GM12878 (cell line): Measurements from ENCODE around the gene DNAJC4. TPM values are rescaled to one million over a fixed set of nuclear protein-coding genes. Genes with fewer than 3 reads are reported as not detected.

Experiments
- ATF7 ChIP-seq: fragments of 450-650 bp; IDR thresholded peaks from 2 replicates; pipeline ENCODE4 v1.6.1; 2016; ENCODE audit warnings: low read depth, mild to moderate bottlenecking
- CBX5 ChIP-seq: sonication (generic); IDR thresholded peaks from 2 replicates; pipeline ENCODE4 v1.6.1; 2016; ENCODE audit warnings: low read depth, moderate library complexity, mild to moderate bottlenecking, inconsistent platforms
- CREM ChIP-seq: IDR thresholded peaks from 2 replicates; pipeline ENCODE4 v1.6.1; 2014; ENCODE audit warnings: antibody characterized with exemption, low read depth
- DPF2 ChIP-seq: fragments of 450-650 bp; IDR thresholded peaks from 2 replicates; pipeline ENCODE4 v1.6.1; 2017; ENCODE audit warnings: mild to moderate bottlenecking
- HDGF ChIP-seq: fragments of 450-650 bp; IDR thresholded peaks from 2 replicates; pipeline ENCODE4 v1.6.1; 2016; ENCODE audit warnings: antibody characterized with exemption
- HSF1 ChIP-seq: fragments of 150-350 bp; IDR thresholded peaks from 2 replicates; pipeline ENCODE4 v1.6.1; 2014; ENCODE audit warnings: mild to moderate bottlenecking, low read depth, low read length
- IRF3 ChIP-seq: fragments of 450-650 bp; IDR thresholded peaks from 2 replicates; pipeline ENCODE4 v1.6.1; 2014; ENCODE audit warnings: mild to moderate bottlenecking
- MEF2A ChIP-seq: IDR thresholded peaks from 2 replicates; pipeline ENCODE4 v1.6.1; 2011; ENCODE audit warnings: low read depth, mild to moderate bottlenecking, low read length, moderate library complexity; ENCODE audit not compliant: insufficient read depth
- REST ChIP-seq: IDR thresholded peaks from 2 replicates; pipeline ENCODE4 v1.6.1; 2012; ENCODE audit warnings: mild to moderate bottlenecking, low read depth, low read length
- RUNX3 ChIP-seq: IDR thresholded peaks from 2 replicates; pipeline ENCODE4 v1.6.1; 2012; ENCODE audit warnings: low read length, inconsistent platforms
- SMC3 ChIP-seq: IDR thresholded peaks from 2 replicates; pipeline ENCODE4 v1.6.1; 2011; ENCODE audit warnings: low read length, improper control_type of control experiment, borderline replicate concordance
- SREBF2 ChIP-seq: IDR thresholded peaks from 2 replicates; pipeline ENCODE4 v1.6.1; 2012; ENCODE audit warnings: mild to moderate bottlenecking, low read length
- ZBTB11 ChIP-seq: fragments of 450-650 bp; formaldehyde crosslinking; IDR thresholded peaks from 2 replicates; pipeline ENCODE4 v1.5.0; 2022; ENCODE audit warnings: mild to moderate bottlenecking, missing genetic modification characterization
- ZNF207 ChIP-seq: fragments of 450-650 bp; IDR thresholded peaks from 2 replicates; pipeline ENCODE4 v1.6.1; 2014; ENCODE audit warnings: antibody characterized with exemption, mild to moderate bottlenecking, borderline replicate concordance
- ZNF274 ChIP-seq: IDR thresholded peaks from one replicate; pipeline ENCODE4 v1.8.0; 2011; ENCODE audit not compliant: insufficient read length, insufficient read depth
- ZNF687 ChIP-seq: fragments of 450-650 bp; IDR thresholded peaks from 2 replicates; pipeline ENCODE4 v1.6.1; 2017; ENCODE audit warnings: mild to moderate bottlenecking, moderate library complexity
- polyA plus RNA-seq, 11 experiments: library from polyadenylated mRNA; depleted of rRNA in 4 of 11; unstranded in 6 of 11; stranded (reverse) in 5 of 11; fragments of >200 nt; fragmentation: Nextera tagmentation in 4 of 11; fragmentation: Illumina TruSeq in 1 of 11; extraction: Ambion mirVana in 4 of 11; extraction: Trizol in 1 of 11; gene quantifications; 1 replicate in 1 of 11; 2 replicates in 10 of 11; pipeline versions ENCODE4 v1.2.1 to v1.2.3, GENCODE V29; 2011 to 2016; ENCODE audit warnings: inconsistent platforms in 2 of 11, missing spikeins in 2 of 11, low read depth in 1 of 11
- total RNA-seq, 4 experiments: library from RNA; depleted of rRNA in 3 of 4; stranded (reverse); fragments of >200 nt in 3 of 4; fragmentation: Illumina TruSeq in 1 of 4; extraction: Trizol in 1 of 4; gene quantifications; 2 replicates each; pipeline versions ENCODE4 v1.2.1 to v1.2.3, GENCODE V29; 2013 to 2021

Gene DNAJC4
- total and polyA plus RNA-seq, 10 of the 15 experiments (the other 5 are each of a cell fraction or from before 2014, with no cell fraction given) = 3.7 to 64.9 (median 30.1) TPM

GRCh38 chr11:64207256-64208085 is 22.9 kb upstream of the DNAJC4 start (continued):
- TF ChIP-seq SMC3 = no peak
- TF ChIP-seq RUNX3 = peak; percentile 73
- no peak for TF ChIP-seq SREBF2
- TF ChIP-seq CREM = peak; percentile 76
- 0 out of 2 replicates have a peak, but pooled peaks have one; percentile 4 for TF ChIP-seq MEF2A
- peak; percentile 87 for TF ChIP-seq HDGF
- no peak for TF ChIP-seq CBX5
- peak; percentile 37; the same call in 1 of the 2 replicates for TF ChIP-seq DPF2
- TF ChIP-seq ZNF207 = no peak
- no peak for TF ChIP-seq ZNF274
- peak; percentile 58 for TF ChIP-seq ATF7
- TF ChIP-seq ZNF687 = peak; percentile 82
- no peak for TF ChIP-seq ZBTB11 (CRISPR knock-in tag)
- TF ChIP-seq IRF3 = no peak
- no peak for TF ChIP-seq HSF1
- no peak for TF ChIP-seq REST
